HG03103 (cell line): Measurements from ENCODE around the gene MGAT4A.
A peak's percentile ranks its signal among the peaks of the same experiment; 100 is the strongest.
"Not testable (repeated sequence)": the region's sequence is repeated elsewhere in the genome, so short reads cannot be mapped to it uniquely, and the experiment has no call there.

Experiments
- ATAC-seq: cut with Tn5 transposase; IDR thresholded peaks from one replicate; pipeline ENCODE4 v1.9.1; 2021; ENCODE audit warnings: low read depth; ENCODE audit not compliant: unreplicated experiment

MGAT4A gene

GRCh38 chr2:98731894-98732349, 990 bp upstream of the MGAT4A start:
- ATAC-seq = no peak

GRCh38 chr2:98730707-98731040, 258 bp downstream of the MGAT4A start:
- peak; percentile 59 for ATAC-seq

- ATAC-seq = no peak
These were observed 752 bp downstream of the MGAT4A start for GRCh38 chr2:98730053-98730706.

GRCh38 chr2:98729652-98730051, 1.3 kb downstream of the MGAT4A start:
- ATAC-seq = no peak

- not testable (repeated sequence) for ATAC-seq
These were observed 2.7 kb downstream of the MGAT4A start for GRCh38 chr2:98728088-98728718.

GRCh38 chr2:98727369-98728087, 3.4 kb downstream of the MGAT4A start:
- ATAC-seq = no peak

- ATAC-seq = no peak
These were observed 4.1 kb downstream of the MGAT4A start for GRCh38 chr2:98726735-98727368.

GRCh38 chr2:98726205-98726604, 4.7 kb downstream of the MGAT4A start:
- ATAC-seq = no peak

- ATAC-seq = no peak
These were observed 10.6 kb downstream of the MGAT4A start for GRCh38 chr2:98720286-98720685.

GRCh38 chr2:98717621-98718020, 13.3 kb downstream of the MGAT4A start:
- ATAC-seq = no peak

- ATAC-seq = no peak
These were observed 14.1 kb downstream of the MGAT4A start for GRCh38 chr2:98716786-98717185.

- no peak for ATAC-seq
These were observed 15.0 kb downstream of the MGAT4A start for GRCh38 chr2:98715812-98716451.

GRCh38 chr2:98713332-98714015, 17.5 kb downstream of the MGAT4A start:
- peak; percentile 68 for ATAC-seq

GRCh38 chr2:98712145-98712544, 18.8 kb downstream of the MGAT4A start:
- ATAC-seq = no peak

- no peak for ATAC-seq
These were observed 19.4 kb downstream of the MGAT4A start for GRCh38 chr2:98711506-98711905.

- ATAC-seq = no peak
These were observed 20.2 kb downstream of the MGAT4A start for GRCh38 chr2:98710734-98711133.

GRCh38 chr2:98709535-98709934, 21.4 kb downstream of the MGAT4A start:
- ATAC-seq = no peak

- no peak for ATAC-seq
These were observed 22.3 kb downstream of the MGAT4A start for GRCh38 chr2:98708396-98709186.

- ATAC-seq = no peak
These were observed 24.3 kb downstream of the MGAT4A start for GRCh38 chr2:98706591-98706990.

- ATAC-seq = no peak
These were observed 25.7 kb downstream of the MGAT4A start for GRCh38 chr2:98705333-98705617.
